HCT116 (cell line): ENCODE results near the gene DIO1.

ENCODE experiments used
- EZH2phosphoT487 ChIP-seq: fragments of 200-600 bp; IDR thresholded peaks from 2 replicates; pipeline ENCODE4 v1.6.1; 2018; ENCODE audit warnings: antibody characterized with exemption, borderline replicate concordance
- SIN3A ChIP-seq: IDR thresholded peaks from 2 replicates; pipeline ENCODE4 v1.6.1; 2012; ENCODE audit warnings: low read depth
- SP1 ChIP-seq: IDR thresholded peaks from 2 replicates; pipeline ENCODE4 v1.6.1; 2012; ENCODE audit warnings: low read depth
- TF ChIP-seq, protein P1 (sequence below), 3 experiments: fragments of 200-600 bp in 1 of 3; sonication (generic) in 1 of 3; IDR thresholded peaks in 2 of 3; conservative IDR thresholded peaks in 1 of 3; 2 replicates each; pipeline ENCODE4 v1.5.1; 2012 to 2017; ENCODE audit warnings: low read depth in 2 of 3, low read length in 2 of 3, antibody characterized with exemption in 1 of 3, borderline replicate concordance in 1 of 3, control low read depth in 1 of 3, mild to moderate bottlenecking in 1 of 3, mixed read lengths in 1 of 3, mixed run types in 1 of 3, moderate library complexity in 1 of 3; ENCODE audit not compliant: insufficient read depth in 1 of 3
- TF ChIP-seq, protein P2 (sequence below): IDR thresholded peaks from 2 replicates; pipeline ENCODE4 v1.6.1; 2011; ENCODE audit warnings: mild to moderate bottlenecking, low read length, moderate library complexity; ENCODE audit not compliant: insufficient replicate concordance; ENCODE audit errors: extremely low read depth
- TF ChIP-seq, protein P3 (sequence below): IDR thresholded peaks from 2 replicates; pipeline ENCODE4 v1.6.1; 2012
- TF ChIP-seq, protein P4 (sequence below): IDR thresholded peaks from 2 replicates; pipeline ENCODE4 v1.6.1; 2012; ENCODE audit warnings: low read depth

DNA sequence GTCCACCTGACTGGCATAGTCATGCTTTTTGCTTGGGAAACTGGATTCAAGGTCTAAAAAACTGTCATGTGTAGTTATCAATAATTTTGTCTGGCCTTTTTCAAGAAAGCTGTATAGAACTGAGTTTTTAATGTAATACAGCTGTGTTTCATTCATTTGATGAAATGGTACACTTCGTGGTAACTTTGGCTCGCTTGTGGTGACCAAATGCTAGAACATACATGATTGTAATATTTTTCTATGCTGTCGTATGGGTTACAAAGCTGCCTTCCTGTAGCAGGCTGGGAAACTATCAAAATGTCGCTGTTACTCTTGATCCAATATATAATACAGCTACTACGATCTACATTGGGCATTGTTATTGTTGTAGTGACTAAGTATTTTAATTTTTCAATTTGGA is 54.3 kb downstream of the DIO1 start:
- TF ChIP-seq, protein P1, sequence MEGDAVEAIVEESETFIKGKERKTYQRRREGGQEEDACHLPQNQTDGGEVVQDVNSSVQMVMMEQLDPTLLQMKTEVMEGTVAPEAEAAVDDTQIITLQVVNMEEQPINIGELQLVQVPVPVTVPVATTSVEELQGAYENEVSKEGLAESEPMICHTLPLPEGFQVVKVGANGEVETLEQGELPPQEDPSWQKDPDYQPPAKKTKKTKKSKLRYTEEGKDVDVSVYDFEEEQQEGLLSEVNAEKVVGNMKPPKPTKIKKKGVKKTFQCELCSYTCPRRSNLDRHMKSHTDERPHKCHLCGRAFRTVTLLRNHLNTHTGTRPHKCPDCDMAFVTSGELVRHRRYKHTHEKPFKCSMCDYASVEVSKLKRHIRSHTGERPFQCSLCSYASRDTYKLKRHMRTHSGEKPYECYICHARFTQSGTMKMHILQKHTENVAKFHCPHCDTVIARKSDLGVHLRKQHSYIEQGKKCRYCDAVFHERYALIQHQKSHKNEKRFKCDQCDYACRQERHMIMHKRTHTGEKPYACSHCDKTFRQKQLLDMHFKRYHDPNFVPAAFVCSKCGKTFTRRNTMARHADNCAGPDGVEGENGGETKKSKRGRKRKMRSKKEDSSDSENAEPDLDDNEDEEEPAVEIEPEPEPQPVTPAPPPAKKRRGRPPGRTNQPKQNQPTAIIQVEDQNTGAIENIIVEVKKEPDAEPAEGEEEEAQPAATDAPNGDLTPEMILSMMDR (IDR thresholded peaks at IDR 0.05 in 2 of 3, conservative IDR thresholded peaks at IDR 0.05 in 1 of 3; ENCODE audit: borderline replicate concordance in 1 of 3, insufficient read depth in 1 of 3, low read depth in 2 of 3, low read length in 2 of 3): no peak
- TF ChIP-seq SIN3A (no peak), SP1 (no peak), EZH2phosphoT487 (no peak)
- TF ChIP-seq, protein P2, sequence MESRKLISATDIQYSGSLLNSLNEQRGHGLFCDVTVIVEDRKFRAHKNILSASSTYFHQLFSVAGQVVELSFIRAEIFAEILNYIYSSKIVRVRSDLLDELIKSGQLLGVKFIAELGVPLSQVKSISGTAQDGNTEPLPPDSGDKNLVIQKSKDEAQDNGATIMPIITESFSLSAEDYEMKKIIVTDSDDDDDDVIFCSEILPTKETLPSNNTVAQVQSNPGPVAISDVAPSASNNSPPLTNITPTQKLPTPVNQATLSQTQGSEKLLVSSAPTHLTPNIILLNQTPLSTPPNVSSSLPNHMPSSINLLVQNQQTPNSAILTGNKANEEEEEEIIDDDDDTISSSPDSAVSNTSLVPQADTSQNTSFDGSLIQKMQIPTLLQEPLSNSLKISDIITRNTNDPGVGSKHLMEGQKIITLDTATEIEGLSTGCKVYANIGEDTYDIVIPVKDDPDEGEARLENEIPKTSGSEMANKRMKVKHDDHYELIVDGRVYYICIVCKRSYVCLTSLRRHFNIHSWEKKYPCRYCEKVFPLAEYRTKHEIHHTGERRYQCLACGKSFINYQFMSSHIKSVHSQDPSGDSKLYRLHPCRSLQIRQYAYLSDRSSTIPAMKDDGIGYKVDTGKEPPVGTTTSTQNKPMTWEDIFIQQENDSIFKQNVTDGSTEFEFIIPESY: no peak
- TF ChIP-seq, protein P3, sequence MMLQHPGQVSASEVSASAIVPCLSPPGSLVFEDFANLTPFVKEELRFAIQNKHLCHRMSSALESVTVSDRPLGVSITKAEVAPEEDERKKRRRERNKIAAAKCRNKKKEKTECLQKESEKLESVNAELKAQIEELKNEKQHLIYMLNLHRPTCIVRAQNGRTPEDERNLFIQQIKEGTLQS: no peak
- TF ChIP-seq, protein P4, sequence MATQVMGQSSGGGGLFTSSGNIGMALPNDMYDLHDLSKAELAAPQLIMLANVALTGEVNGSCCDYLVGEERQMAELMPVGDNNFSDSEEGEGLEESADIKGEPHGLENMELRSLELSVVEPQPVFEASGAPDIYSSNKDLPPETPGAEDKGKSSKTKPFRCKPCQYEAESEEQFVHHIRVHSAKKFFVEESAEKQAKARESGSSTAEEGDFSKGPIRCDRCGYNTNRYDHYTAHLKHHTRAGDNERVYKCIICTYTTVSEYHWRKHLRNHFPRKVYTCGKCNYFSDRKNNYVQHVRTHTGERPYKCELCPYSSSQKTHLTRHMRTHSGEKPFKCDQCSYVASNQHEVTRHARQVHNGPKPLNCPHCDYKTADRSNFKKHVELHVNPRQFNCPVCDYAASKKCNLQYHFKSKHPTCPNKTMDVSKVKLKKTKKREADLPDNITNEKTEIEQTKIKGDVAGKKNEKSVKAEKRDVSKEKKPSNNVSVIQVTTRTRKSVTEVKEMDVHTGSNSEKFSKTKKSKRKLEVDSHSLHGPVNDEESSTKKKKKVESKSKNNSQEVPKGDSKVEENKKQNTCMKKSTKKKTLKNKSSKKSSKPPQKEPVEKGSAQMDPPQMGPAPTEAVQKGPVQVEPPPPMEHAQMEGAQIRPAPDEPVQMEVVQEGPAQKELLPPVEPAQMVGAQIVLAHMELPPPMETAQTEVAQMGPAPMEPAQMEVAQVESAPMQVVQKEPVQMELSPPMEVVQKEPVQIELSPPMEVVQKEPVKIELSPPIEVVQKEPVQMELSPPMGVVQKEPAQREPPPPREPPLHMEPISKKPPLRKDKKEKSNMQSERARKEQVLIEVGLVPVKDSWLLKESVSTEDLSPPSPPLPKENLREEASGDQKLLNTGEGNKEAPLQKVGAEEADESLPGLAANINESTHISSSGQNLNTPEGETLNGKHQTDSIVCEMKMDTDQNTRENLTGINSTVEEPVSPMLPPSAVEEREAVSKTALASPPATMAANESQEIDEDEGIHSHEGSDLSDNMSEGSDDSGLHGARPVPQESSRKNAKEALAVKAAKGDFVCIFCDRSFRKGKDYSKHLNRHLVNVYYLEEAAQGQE: no peak
